RWPE2 (cell line): ENCODE results near the gene CLDN34.

ENCODE experiments used
- ATAC-seq: fragments of 200-7000 bp; cut with Tn5 transposase; 3 replicates; pipeline ENCODE4 v1.9.1; 2021; ENCODE audit warnings: low read depth
- DNase-seq: peaks from one replicate; pipeline ENCODE4 v3.0.0-alpha.2; 2020; ENCODE audit warnings: low spot score
- H3K27ac ChIP-seq: fragments of 450-650 bp; 2 replicates; pipeline ENCODE4 v1.5.1; 2017; ENCODE audit warnings: mild to moderate bottlenecking; ENCODE audit not compliant: poor library complexity, severe bottlenecking
- H3K27me3 ChIP-seq: fragments of 250-450 bp; sonication (Bioruptor Pico); 2 replicates; pipeline ENCODE4 v1.5.1; 2021; ENCODE audit warnings: mild to moderate bottlenecking, moderate library complexity; ENCODE audit not compliant: insufficient read depth, poor library complexity, severe bottlenecking
- H3K36me3 ChIP-seq: fragments of 250-450 bp; sonication (Bioruptor Pico); 2 replicates; pipeline ENCODE4 v1.5.1; 2020; ENCODE audit warnings: low read depth, mild to moderate bottlenecking, moderate library complexity
- H3K4me1 ChIP-seq: fragments of 250-450 bp; sonication (Bioruptor Pico); 2 replicates; pipeline ENCODE4 v1.5.1; 2021; ENCODE audit warnings: mild to moderate bottlenecking, moderate library complexity; ENCODE audit not compliant: insufficient read depth, poor library complexity, severe bottlenecking
- H3K4me3 ChIP-seq: fragments of 250-450 bp; sonication (Bioruptor Pico); 2 replicates; pipeline ENCODE4 v1.5.1; 2021; ENCODE audit warnings: mild to moderate bottlenecking, moderate library complexity; ENCODE audit not compliant: severe bottlenecking
- H3K9me3 ChIP-seq: fragments of 250-450 bp; sonication (Bioruptor Pico); 2 replicates; pipeline ENCODE4 v1.5.1; 2021; ENCODE audit warnings: mild to moderate bottlenecking, moderate library complexity; ENCODE audit not compliant: severe bottlenecking
- TF ChIP-seq, protein P1 (sequence below): fragments of 450-650 bp; IDR thresholded peaks from one replicate; pipeline ENCODE4 v1.5.1; 2017; ENCODE audit warnings: mild to moderate bottlenecking, moderate library complexity; ENCODE audit not compliant: poor library complexity, severe bottlenecking

Gene CLDN34, protein sequence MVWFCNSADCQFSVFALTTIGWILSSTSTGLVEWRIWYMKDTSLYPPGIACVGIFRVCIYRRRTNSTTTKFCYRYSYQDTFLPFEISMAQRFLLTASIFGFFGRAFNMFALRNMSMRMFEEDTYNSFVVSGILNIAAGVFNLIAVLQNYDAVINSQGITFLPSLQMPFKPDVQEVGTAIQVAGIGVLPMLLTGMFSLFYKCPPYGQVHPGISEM

DNA sequence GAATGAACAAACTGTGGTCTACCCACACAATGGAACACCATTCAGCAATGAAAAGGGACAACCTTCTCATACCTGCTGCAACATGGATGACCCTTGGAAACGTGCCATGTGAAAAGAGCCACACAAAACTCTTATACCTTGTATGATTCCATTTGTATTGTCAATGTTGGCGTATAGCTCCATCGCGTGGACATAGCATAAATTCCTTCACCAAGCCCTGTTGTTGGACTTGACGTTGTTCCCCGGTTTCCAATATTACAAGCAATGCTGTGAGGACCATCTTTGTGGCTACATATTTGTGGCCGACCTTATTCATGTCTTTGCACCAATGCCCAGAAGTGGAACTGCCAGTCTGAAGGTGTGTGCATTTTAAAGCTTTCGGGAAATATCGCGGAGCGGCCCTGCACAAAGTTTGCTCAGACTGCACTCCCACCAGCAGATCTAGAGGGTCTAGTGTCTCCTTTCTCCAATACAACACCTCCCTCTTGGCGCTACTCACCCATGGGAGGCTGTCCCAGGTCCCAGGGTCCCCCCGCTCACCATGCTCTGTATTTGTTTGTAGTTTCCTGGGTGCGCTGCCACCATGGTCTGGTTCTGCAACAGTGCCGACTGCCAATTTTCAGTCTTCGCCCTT, at the start of gene CLDN34:
Gene CLDN34, plus strand, starts transcription at position 584 of the 634 bp plus-strand sequence. Its CDS starts 0 bp downstream, at position 584.
- no peaks in the 10 kb centered on the region for H3K9me3 ChIP-seq
- no peak within 1 kb of the TSS for H3K27ac ChIP-seq
- H3K4me1 ChIP-seq, result no peaks in the 10 kb centered on the region
- no peak within 1 kb of the TSS for H3K4me3 ChIP-seq
- H3K27me3 ChIP-seq, result no peaks in the 10 kb centered on the region
- TF ChIP-seq, protein P1, sequence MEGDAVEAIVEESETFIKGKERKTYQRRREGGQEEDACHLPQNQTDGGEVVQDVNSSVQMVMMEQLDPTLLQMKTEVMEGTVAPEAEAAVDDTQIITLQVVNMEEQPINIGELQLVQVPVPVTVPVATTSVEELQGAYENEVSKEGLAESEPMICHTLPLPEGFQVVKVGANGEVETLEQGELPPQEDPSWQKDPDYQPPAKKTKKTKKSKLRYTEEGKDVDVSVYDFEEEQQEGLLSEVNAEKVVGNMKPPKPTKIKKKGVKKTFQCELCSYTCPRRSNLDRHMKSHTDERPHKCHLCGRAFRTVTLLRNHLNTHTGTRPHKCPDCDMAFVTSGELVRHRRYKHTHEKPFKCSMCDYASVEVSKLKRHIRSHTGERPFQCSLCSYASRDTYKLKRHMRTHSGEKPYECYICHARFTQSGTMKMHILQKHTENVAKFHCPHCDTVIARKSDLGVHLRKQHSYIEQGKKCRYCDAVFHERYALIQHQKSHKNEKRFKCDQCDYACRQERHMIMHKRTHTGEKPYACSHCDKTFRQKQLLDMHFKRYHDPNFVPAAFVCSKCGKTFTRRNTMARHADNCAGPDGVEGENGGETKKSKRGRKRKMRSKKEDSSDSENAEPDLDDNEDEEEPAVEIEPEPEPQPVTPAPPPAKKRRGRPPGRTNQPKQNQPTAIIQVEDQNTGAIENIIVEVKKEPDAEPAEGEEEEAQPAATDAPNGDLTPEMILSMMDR, result no peak
- ATAC-seq (no peak), DNase-seq (no peak)
- no peaks in the 10 kb centered on the region for H3K36me3 ChIP-seq

DNA sequence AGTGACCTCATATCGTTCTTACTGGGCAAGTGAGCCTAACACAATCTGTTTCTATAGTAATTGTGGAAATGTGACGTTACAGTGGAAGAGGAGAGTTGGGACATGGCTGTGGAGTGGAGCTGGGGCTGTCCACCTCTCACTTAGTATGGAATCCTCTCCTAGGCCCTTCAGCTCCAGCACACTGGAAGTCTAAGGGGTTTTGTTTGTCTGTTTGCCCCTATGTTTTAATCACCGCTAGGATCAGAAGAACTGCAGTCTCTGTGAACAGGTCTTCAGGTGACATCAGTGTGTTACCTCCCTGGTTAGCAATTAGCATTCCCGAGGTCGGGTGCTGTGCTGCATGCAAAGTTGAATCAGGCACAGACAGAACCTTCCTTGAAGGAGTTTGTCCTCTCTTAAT, 49.3 kb upstream of the CLDN34 start:
- ATAC-seq, result no peak
- Histone ChIP-seq H3K27me3 (no peaks in the 10 kb centered on the region), H3K36me3 (no peaks in the 10 kb centered on the region), H3K27ac (no peak overlapping the region), H3K4me3 (no peak overlapping the region), H3K4me1 (peaks cover 6% of the 10 kb centered on the region), H3K9me3 (no peaks in the 10 kb centered on the region)
- TF ChIP-seq, protein P1, result no peak
- no peak for DNase-seq

DNA sequence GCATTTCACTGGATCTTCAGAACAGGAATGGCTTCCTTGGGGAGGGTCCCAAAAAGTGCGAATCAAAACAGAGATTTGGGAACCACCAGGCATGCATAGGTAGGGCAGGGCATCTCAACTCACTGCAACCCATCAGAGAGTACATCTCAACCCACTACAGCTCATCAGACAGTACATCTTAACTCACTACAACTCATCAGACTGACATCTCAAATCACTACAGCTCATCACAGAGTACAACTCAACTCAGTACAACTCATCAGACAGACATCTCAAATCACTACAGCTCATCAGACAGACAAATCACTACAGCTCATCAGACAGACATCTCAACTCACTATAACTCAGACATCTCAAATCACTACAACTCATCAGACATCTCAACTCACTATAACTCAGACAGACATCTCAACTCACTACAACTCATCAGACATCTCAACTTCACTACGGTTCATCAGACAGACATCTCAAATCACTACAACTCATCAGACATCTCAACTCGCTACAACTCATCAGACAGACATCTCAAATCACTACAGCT, 47.5 kb upstream of the CLDN34 start:
- Histone ChIP-seq H3K4me3 (no peak overlapping the region), H3K9me3 (no peaks in the 10 kb centered on the region), H3K36me3 (no peaks in the 10 kb centered on the region), H3K27me3 (no peaks in the 10 kb centered on the region), H3K27ac (no peak overlapping the region), H3K4me1 (no peaks in the 10 kb centered on the region)
- no peak for DNase-seq
- TF ChIP-seq, protein P1, result no peak
- no peak; the same call in 2 of the 3 replicates for ATAC-seq

DNA sequence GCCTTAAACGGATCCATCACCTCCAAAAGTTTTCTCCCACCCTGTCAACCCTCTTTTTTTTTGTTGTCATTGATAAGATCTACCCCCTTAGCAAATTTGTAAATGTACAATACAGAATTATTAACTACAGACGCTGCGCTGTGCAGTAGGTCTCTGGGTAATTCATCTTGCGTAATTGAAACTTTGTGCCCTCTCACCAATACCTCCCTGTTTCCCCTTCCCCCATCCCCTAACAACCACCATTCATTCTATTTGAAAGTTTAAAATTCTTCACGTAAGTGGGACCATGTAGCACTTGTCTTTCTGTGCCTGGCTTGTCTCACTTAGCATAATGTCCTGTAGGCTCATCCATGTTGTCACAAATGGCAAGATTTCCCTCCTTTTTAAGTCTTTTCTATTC, 45.8 kb upstream of the CLDN34 start:
- ATAC-seq (no peak), DNase-seq (no peak)
- Histone ChIP-seq H3K36me3 (no peaks in the 10 kb centered on the region), H3K9me3 (no peaks in the 10 kb centered on the region), H3K27ac (no peak overlapping the region), H3K27me3 (no peaks in the 10 kb centered on the region), H3K4me1 (no peaks in the 10 kb centered on the region), H3K4me3 (no peak overlapping the region)
- TF ChIP-seq, protein P1, result no peak

DNA sequence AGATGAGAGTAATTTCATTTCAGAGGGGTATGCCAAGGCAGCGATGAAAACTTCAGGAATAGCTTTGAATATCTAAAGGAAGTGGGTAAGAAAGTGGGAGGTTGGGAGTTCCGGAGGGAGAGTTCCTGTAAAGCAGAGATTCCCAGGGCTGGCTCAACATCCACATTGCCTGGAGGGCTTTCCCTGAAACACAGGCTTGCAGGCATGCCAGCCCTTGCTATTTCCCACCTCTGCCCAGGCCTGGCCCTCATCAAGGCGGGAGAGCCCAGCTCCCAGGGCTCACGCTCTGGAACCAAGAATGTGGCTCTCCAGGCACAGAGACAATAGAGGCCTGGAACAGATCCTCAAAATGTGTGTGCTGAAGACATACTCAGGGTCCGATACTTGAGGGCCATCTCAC, 43.8 kb upstream of the CLDN34 start:
- DNase-seq (no peak), ATAC-seq (no peak)
- Histone ChIP-seq H3K4me3 (no peak overlapping the region), H3K36me3 (no peaks in the 10 kb centered on the region), H3K9me3 (no peaks in the 10 kb centered on the region), H3K4me1 (no peaks in the 10 kb centered on the region), H3K27me3 (no peaks in the 10 kb centered on the region), H3K27ac (peak overlapping the region; percentile 21)
- TF ChIP-seq, protein P1, result no peak
